Mesenchymal stem cell (in vitro differentiated cells and primary cell): ENCODE data around the gene RUFY4.

Source experiments
- DNase-seq: peaks from one replicate; pipeline ENCODE4 v3.0.0-alpha.2; 2013
- H2AFZ ChIP-seq: one replicate; pipeline ENCODE4 v1.6.1; 2013; ENCODE audit warnings: low read depth, mild to moderate bottlenecking, control low read depth, inconsistent platforms, low read length, moderate library complexity
- H2AK5ac ChIP-seq: 2 replicates; pipeline ENCODE4 v1.6.1; 2013; ENCODE audit warnings: low read length, moderate library complexity, mild to moderate bottlenecking, inconsistent platforms; ENCODE audit not compliant: severe bottlenecking
- H2BK120ac ChIP-seq: one replicate; pipeline ENCODE4 v1.6.1; 2013; ENCODE audit warnings: low read depth, mild to moderate bottlenecking, inconsistent platforms, low read length, moderate library complexity
- H2BK12ac ChIP-seq, 2 experiments: one replicate each; pipeline ENCODE4 v1.6.1; 2013; ENCODE audit warnings: inconsistent platforms in 2 of 2, low read length in 2 of 2, mild to moderate bottlenecking in 2 of 2, moderate library complexity in 2 of 2, control low read depth in 1 of 2
- H2BK15ac ChIP-seq: one replicate; pipeline ENCODE4 v1.6.1; 2013; ENCODE audit warnings: mild to moderate bottlenecking, low read depth, inconsistent platforms; ENCODE audit not compliant: poor library complexity, severe bottlenecking
- H2BK5ac ChIP-seq: 2 replicates; pipeline ENCODE4 v1.6.1; 2013; ENCODE audit warnings: low read depth, mild to moderate bottlenecking, low read length, control low read depth, inconsistent platforms; ENCODE audit not compliant: poor library complexity, severe bottlenecking
- H3K14ac ChIP-seq, 2 experiments: one replicate each; pipeline ENCODE4 v1.6.1; 2013; ENCODE audit warnings: inconsistent platforms in 2 of 2, low read length in 2 of 2, control low read depth in 1 of 2, mild to moderate bottlenecking in 1 of 2, moderate library complexity in 1 of 2
- H3K18ac ChIP-seq, 2 experiments: one replicate each; pipeline ENCODE4 v1.6.1; 2013; ENCODE audit warnings: inconsistent platforms in 2 of 2, low read length in 2 of 2, control low read depth in 1 of 2, low read depth in 1 of 2, mild to moderate bottlenecking in 1 of 2
- H3K23ac ChIP-seq, 2 experiments: one replicate each; pipeline ENCODE4 v1.6.1; 2013; ENCODE audit warnings: inconsistent platforms in 2 of 2, low read length in 2 of 2, mild to moderate bottlenecking in 2 of 2, moderate library complexity in 2 of 2, control low read depth in 1 of 2
- H3K27ac ChIP-seq: 2 replicates; pipeline ENCODE4 v1.5.1; 2013; ENCODE audit warnings: mild to moderate bottlenecking, moderate library complexity, low read length, control low read depth, inconsistent platforms; ENCODE audit not compliant: poor library complexity, severe bottlenecking
- H3K27me3 ChIP-seq, 2 experiments: 2 replicates each; pipeline versions ENCODE4 v1.6.1 to v1.7.0; 2013; ENCODE audit warnings: low read length in 2 of 2, mild to moderate bottlenecking in 2 of 2, moderate library complexity in 2 of 2, control low read depth in 1 of 2, inconsistent platforms in 1 of 2; ENCODE audit not compliant: control insufficient read depth in 1 of 2, insufficient read depth in 1 of 2
- H3K36me3 ChIP-seq, 2 experiments: 2 replicates each; pipeline versions ENCODE4 v1.6.1 to v1.7.0; 2013; ENCODE audit warnings: low read length in 2 of 2, control low read depth in 1 of 2, inconsistent platforms in 1 of 2, low read depth in 1 of 2, mild to moderate bottlenecking in 1 of 2; ENCODE audit not compliant: insufficient read depth in 2 of 2, control insufficient read depth in 1 of 2
- H3K4ac ChIP-seq, 2 experiments: one replicate each; pipeline ENCODE4 v1.6.1; 2013; ENCODE audit warnings: inconsistent platforms in 2 of 2, low read length in 2 of 2, mild to moderate bottlenecking in 2 of 2, moderate library complexity in 2 of 2, control low read depth in 1 of 2, low read depth in 1 of 2
- H3K4me1 ChIP-seq: 2 replicates; pipeline ENCODE4 v1.6.1; 2013; ENCODE audit warnings: low read depth, low read length, control low read depth; ENCODE audit not compliant: control insufficient read depth, insufficient read depth
- H3K4me2 ChIP-seq: 2 replicates; pipeline ENCODE4 v1.6.1; 2013; ENCODE audit warnings: low read length, mild to moderate bottlenecking, inconsistent platforms; ENCODE audit not compliant: poor library complexity, severe bottlenecking
- H3K4me3 ChIP-seq, 2 experiments: 2 replicates each; pipeline versions ENCODE4 v1.5.1 to v1.7.0; 2013; ENCODE audit warnings: low read length in 2 of 2, mild to moderate bottlenecking in 2 of 2, control low read depth in 1 of 2, low read depth in 1 of 2; ENCODE audit not compliant: insufficient read depth in 1 of 2
- H3K79me1 ChIP-seq: replicated peaks from 2 replicates; pipeline ENCODE4 v1.6.1; 2013; ENCODE audit warnings: mild to moderate bottlenecking, control low read depth, low read length, inconsistent platforms; ENCODE audit not compliant: poor library complexity, severe bottlenecking
- H3K9ac ChIP-seq: 2 replicates; pipeline ENCODE4 v1.7.0; 2013; ENCODE audit warnings: mild to moderate bottlenecking, low read length, moderate library complexity
- H3K9me3 ChIP-seq: 2 replicates; pipeline ENCODE4 v1.7.0; 2013; ENCODE audit warnings: mild to moderate bottlenecking, low read length; ENCODE audit not compliant: control insufficient read depth
- H4K8ac ChIP-seq: one replicate; pipeline ENCODE4 v1.6.1; 2013; ENCODE audit warnings: inconsistent platforms, mild to moderate bottlenecking, low read length, moderate library complexity
- H4K91ac ChIP-seq: one replicate; pipeline ENCODE4 v1.6.1; 2013; ENCODE audit warnings: mild to moderate bottlenecking, low read length, inconsistent platforms
- WGBS: methylation state at CpG from one replicate; pipeline ENCODE4 v1.1.7; 2013; ENCODE audit warnings: mixed read lengths; 5-methylcytosine and 5-hydroxymethylcytosine counted together

Gene RUFY4

GRCh38 chr2:218032336-218033171 lies 36.5 kb upstream of the RUFY4 start:
- Histone ChIP-seq H4K91ac (no peak overlapping the region), H3K23ac (no peak overlapping the region), H3K4me2 (no peak overlapping the region), H2BK15ac (no peak overlapping the region), H2BK120ac (no peak overlapping the region), H3K4me3 (no peak overlapping the region), H3K36me3 (no peaks in the 10 kb centered on the region), H3K27ac (no peak overlapping the region), H3K9ac (no peak overlapping the region), H3K18ac (no peak overlapping the region), H3K4ac (no peak overlapping the region), H2BK12ac (no peak overlapping the region), H2BK5ac (no peak overlapping the region), H3K14ac (no peak overlapping the region), H3K79me1 (no peaks in the 10 kb centered on the region), H2AFZ (no peak overlapping the region), H3K4me1 (peaks cover 12% of the 10 kb centered on the region), H4K8ac (no peak overlapping the region), H3K9me3 (no peaks in the 10 kb centered on the region), H2AK5ac (no peak overlapping the region), H3K27me3 (peaks cover 47 to 73% of the 10 kb centered on the region in 2 experiments)
- 76% methylated on average over 11 of the region's 12 CpGs for WGBS
- DNase-seq = no peak

DNA sequence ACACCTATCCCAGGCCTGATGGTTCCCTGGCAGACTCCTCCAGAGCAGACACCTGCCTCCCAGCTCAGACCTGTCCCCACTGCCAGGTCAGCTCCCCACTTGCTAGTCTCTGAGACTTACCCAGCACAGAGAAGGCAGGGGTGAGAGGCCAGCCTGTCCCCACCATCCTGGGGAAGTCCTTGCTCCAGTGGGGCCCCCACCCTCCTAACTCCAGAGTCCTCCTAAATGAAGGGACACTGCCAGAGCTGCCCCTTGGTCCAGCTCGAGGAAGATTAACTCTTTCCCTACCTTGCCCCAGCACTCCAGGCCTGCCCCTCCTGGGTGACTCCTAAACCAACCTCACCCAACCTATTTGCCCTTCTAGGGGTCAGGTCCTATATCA lies 35.9 kb upstream of the RUFY4 start:
- H3K4ac ChIP-seq = no peak overlapping the region
- WGBS = 63% methylated on average over 1 of the region's 1 CpG

DNA sequence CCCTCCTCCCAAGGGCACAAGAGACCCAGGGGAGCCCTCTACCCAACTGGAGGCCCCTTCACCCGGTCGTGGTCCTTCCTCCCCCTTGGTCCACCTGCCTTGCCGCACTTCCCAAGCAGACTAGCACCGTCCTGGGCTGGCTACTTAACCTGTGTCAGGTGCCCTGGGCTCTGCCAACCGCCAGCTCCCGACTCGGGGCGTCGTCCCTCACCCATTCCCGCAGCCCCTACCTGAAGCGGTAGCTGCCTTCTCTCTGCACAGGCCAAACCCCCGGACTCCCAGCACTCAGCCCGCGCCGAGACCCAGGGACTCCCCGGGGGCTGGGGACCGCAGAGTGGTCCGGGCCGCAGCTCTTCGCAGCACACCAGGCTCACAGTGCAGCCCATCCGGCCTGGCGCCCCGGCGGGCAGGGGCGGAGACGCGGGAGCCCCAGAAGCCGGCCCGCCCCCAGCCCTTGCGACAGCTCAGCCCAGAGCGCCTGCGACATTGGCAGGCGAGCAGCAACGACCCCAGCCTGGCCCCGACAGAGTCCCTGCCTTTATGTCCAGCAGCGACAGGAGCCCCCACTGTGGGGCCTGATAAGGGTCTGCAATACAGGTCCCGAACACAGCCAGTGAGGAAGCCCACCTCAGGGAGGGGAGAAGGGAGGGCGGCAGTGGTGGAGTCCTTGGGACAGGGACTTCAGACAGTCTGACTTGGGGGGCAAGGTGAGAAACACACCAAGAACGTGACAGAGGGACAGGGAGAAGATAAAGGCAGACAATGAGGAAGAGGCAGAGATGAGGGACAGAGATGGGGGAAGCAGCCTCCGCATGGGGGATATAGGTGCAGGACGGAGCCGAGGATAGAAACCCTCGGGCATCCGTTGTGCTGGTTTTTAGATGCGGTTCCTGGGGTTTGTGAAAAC lies 35.2 kb upstream of the RUFY4 start:
- no peak overlapping the region for H2BK120ac ChIP-seq
- no peak overlapping the region for H3K23ac ChIP-seq
- H3K27me3 ChIP-seq = peaks cover 47 to 65% of the 10 kb centered on the region in 2 experiments
- 14% methylated on average over 45 of the region's 45 CpGs for WGBS
- H3K4ac ChIP-seq = no peak overlapping the region
- peak overlapping the region; percentile 42 for H4K8ac ChIP-seq
- no peak overlapping the region for H3K4me2 ChIP-seq
- H3K4me1 ChIP-seq = peaks cover 12% of the 10 kb centered on the region
- no peaks in the 10 kb centered on the region for H3K36me3 ChIP-seq
- no peak overlapping the region for H2AK5ac ChIP-seq
- H3K14ac ChIP-seq = no peak overlapping the region
- H4K91ac ChIP-seq = peak overlapping the region; percentile 69
- peak overlapping the region; percentile 81 for H2BK15ac ChIP-seq
- no peaks in the 10 kb centered on the region for H3K79me1 ChIP-seq
- no peaks in the 10 kb centered on the region for H3K9me3 ChIP-seq
- H2BK12ac ChIP-seq = peak overlapping the region; percentile 15 to 51
- no peak overlapping the region for H2AFZ ChIP-seq
- H3K27ac ChIP-seq = no peak overlapping the region
- no peak overlapping the region for H3K18ac ChIP-seq
- no peak overlapping the region for H3K9ac ChIP-seq
- no peak overlapping the region for H2BK5ac ChIP-seq
- H3K4me3 ChIP-seq = no peak overlapping the region
- peak; percentile 17 for DNase-seq

More for the DNA sequence above, 35.9 kb upstream of the RUFY4 start:
- Histone ChIP-seq H2BK5ac (no peak overlapping the region), H3K79me1 (no peaks in the 10 kb centered on the region), H3K9me3 (no peaks in the 10 kb centered on the region), H3K36me3 (no peaks in the 10 kb centered on the region), H3K4me2 (no peak overlapping the region), H3K4me1 (peaks cover 12% of the 10 kb centered on the region), H3K18ac (no peak overlapping the region), H3K27me3 (peaks cover 42 to 67% of the 10 kb centered on the region in 2 experiments), H3K9ac (no peak overlapping the region), H2AK5ac (no peak overlapping the region), H3K4me3 (no peak overlapping the region), H3K23ac (no peak overlapping the region), H4K91ac (no peak overlapping the region), H2AFZ (no peak overlapping the region), H2BK15ac (peak overlapping the region; percentile 56), H3K27ac (no peak overlapping the region), H3K14ac (no peak overlapping the region), H4K8ac (no peak overlapping the region), H2BK12ac (no peak overlapping the region), H2BK120ac (no peak overlapping the region)
- DNase-seq = no peak
